ENCODE results near the gene CHAT. TPM values are rescaled to one million over a fixed set of nuclear protein-coding genes. Genes with fewer than 3 reads are reported as not detected.

Gene CHAT
- total RNA-seq, 2 experiments from 2014 or later: not detected

DNA sequence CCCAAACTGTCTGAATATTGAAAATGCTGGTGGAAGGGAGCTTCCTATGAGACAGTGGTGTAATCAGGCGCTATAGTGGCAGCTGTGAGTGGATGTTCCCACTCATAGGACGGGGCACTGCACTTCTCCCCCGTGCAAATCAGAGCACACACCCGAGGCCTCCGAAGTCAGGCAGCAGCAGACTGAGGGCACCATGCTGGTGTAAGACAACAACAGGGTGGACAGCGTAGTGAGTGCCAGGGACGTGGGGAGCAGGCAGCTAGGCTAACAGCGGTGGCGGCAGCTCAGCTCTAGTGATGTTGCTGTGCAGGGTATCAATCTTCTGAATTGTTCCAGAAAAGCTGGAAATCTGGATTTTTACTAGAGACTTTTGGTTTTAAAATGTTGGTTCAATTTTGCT lies 84.8 kb downstream of the CHAT start:
- no peak for DNase-seq (ENCODE audit: low spot score)
- H3K4me1 ChIP-seq (ENCODE audit: insufficient read depth, low read length, poor library complexity, severe bottlenecking): no peaks in the 10 kb centered on the region
- no peak overlapping the region for H2AFZ ChIP-seq (ENCODE audit: low read length)
- no peak overlapping the region for H3K4me3 ChIP-seq (ENCODE audit: low read depth, low read length, poor library complexity, severe bottlenecking)
- H3K79me2 ChIP-seq (ENCODE audit: insufficient read depth, low read depth, low read length): no peaks in the 10 kb centered on the region
- ChIA-PET CTCF (ENCODE audit: unreplicated experiment) (no interaction called here), POLR2A (interaction anchor here (0.6 to 0.7 kb wide), 2 partner anchors 17 to 564 kb away, joined by 3 to 12 read pairs; no protein-coding TSS in a partner anchor)
- BruUV-seq (replicated peaks): no TSS peak
- H3K36me3 ChIP-seq (ENCODE audit: insufficient read depth, low read length): no peaks in the 10 kb centered on the region
- intact Hi-C loops (cut with micrococcal nuclease; ENCODE audit: unreplicated experiment): no loop called here
- no peaks in the 10 kb centered on the region for H3K9me2 ChIP-seq (ENCODE audit: insufficient read depth, low read length)
- TF ChIP-seq EZH2phosphoT487 (IDR thresholded peaks at IDR 0.05; ENCODE audit: borderline replicate concordance, low read depth, low read length): no peak
- no peak overlapping the region for H3K27ac ChIP-seq (ENCODE audit: low read depth, low read length, poor library complexity, severe bottlenecking)
- H3K9me3 ChIP-seq (ENCODE audit: low read length): no peaks in the 10 kb centered on the region
- no peak overlapping the region for H3K4me2 ChIP-seq (ENCODE audit: low read length)
- no peaks in the 10 kb centered on the region for H4K20me1 ChIP-seq (ENCODE audit: insufficient read depth, low read length)

DNA sequence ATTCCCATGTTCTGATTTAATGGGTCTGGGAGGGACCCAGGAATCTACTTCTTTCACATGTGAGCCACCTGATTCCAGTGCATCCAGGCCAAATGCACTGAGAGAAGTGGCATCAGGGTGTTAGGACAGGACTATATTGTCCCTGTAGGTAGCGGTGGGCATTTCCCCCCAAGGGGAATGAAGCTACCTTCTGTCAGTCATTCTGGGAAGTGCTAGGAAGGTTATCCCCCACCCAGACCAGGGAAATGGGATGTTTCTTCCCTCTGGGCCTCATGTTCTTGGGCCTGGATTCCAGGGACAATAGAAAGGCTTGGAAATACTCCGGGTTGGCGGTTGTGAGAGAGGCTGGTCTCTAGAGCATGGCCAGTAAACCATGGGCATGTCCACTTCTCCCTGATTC lies 86.4 kb downstream of the CHAT start:
- CTCF ChIA-PET (ENCODE audit: unreplicated experiment): no interaction called here
- no peak overlapping the region for H3K4me3 ChIP-seq (ENCODE audit: low read depth, low read length, poor library complexity, severe bottlenecking)

GRCh38 chr10:49700997-49701396 lies 87.2 kb downstream of the CHAT start:
- BruUV-seq (replicated peaks): no TSS peak
- H3K27ac ChIP-seq (ENCODE audit: low read depth, low read length, poor library complexity, severe bottlenecking): no peak overlapping the region
- ChIA-PET POLR2A (no interaction called here), CTCF (ENCODE audit: unreplicated experiment) (no interaction called here)
- no peak for DNase-seq (ENCODE audit: low spot score)
- intact Hi-C loops (cut with micrococcal nuclease; ENCODE audit: unreplicated experiment): no loop called here
- no peaks in the 10 kb centered on the region for H3K79me2 ChIP-seq (ENCODE audit: insufficient read depth, low read depth, low read length)
- H3K4me2 ChIP-seq (ENCODE audit: low read length): no peak overlapping the region
- no peak overlapping the region for H2AFZ ChIP-seq (ENCODE audit: low read length)
- no peaks in the 10 kb centered on the region for H3K9me3 ChIP-seq (ENCODE audit: low read length)
- no peaks in the 10 kb centered on the region for H3K36me3 ChIP-seq (ENCODE audit: insufficient read depth, low read length)
- TF ChIP-seq EZH2phosphoT487 (IDR thresholded peaks at IDR 0.05; ENCODE audit: borderline replicate concordance, low read depth, low read length): no peak
- TF ChIP-seq, protein P1, sequence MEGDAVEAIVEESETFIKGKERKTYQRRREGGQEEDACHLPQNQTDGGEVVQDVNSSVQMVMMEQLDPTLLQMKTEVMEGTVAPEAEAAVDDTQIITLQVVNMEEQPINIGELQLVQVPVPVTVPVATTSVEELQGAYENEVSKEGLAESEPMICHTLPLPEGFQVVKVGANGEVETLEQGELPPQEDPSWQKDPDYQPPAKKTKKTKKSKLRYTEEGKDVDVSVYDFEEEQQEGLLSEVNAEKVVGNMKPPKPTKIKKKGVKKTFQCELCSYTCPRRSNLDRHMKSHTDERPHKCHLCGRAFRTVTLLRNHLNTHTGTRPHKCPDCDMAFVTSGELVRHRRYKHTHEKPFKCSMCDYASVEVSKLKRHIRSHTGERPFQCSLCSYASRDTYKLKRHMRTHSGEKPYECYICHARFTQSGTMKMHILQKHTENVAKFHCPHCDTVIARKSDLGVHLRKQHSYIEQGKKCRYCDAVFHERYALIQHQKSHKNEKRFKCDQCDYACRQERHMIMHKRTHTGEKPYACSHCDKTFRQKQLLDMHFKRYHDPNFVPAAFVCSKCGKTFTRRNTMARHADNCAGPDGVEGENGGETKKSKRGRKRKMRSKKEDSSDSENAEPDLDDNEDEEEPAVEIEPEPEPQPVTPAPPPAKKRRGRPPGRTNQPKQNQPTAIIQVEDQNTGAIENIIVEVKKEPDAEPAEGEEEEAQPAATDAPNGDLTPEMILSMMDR (conservative IDR thresholded peaks at IDR 0.05; ENCODE audit: low read length): 0 out of 2 replicates have a peak, but pooled peaks have one; percentile 11
- H4K20me1 ChIP-seq (ENCODE audit: insufficient read depth, low read length): no peaks in the 10 kb centered on the region
- H3K4me3 ChIP-seq (ENCODE audit: low read depth, low read length, poor library complexity, severe bottlenecking): no peak overlapping the region
- no peaks in the 10 kb centered on the region for H3K4me1 ChIP-seq (ENCODE audit: insufficient read depth, low read length, poor library complexity, severe bottlenecking)
- H3K9me2 ChIP-seq (ENCODE audit: insufficient read depth, low read length): no peaks in the 10 kb centered on the region

More for the DNA sequence above, 86.4 kb downstream of the CHAT start:
- Histone ChIP-seq H3K4me2 (ENCODE audit: low read length) (no peak overlapping the region), H3K36me3 (ENCODE audit: insufficient read depth, low read length) (no peaks in the 10 kb centered on the region), H3K4me1 (ENCODE audit: insufficient read depth, low read length, poor library complexity, severe bottlenecking) (no peaks in the 10 kb centered on the region), H3K9me3 (ENCODE audit: low read length) (no peaks in the 10 kb centered on the region), H3K9me2 (ENCODE audit: insufficient read depth, low read length) (no peaks in the 10 kb centered on the region), H2AFZ (ENCODE audit: low read length) (no peak overlapping the region), H3K27ac (ENCODE audit: low read depth, low read length, poor library complexity, severe bottlenecking) (no peak overlapping the region), H4K20me1 (ENCODE audit: insufficient read depth, low read length) (no peaks in the 10 kb centered on the region), H3K79me2 (ENCODE audit: insufficient read depth, low read depth, low read length) (no peaks in the 10 kb centered on the region)
- intact Hi-C loops (cut with micrococcal nuclease; ENCODE audit: unreplicated experiment): no loop called here
- DNase-seq (ENCODE audit: low spot score): no peak
- BruUV-seq (replicated peaks): no TSS peak
- TF ChIP-seq, protein P1 (conservative IDR thresholded peaks at IDR 0.05; ENCODE audit: low read length): no peak
- TF ChIP-seq EZH2phosphoT487 (IDR thresholded peaks at IDR 0.05; ENCODE audit: borderline replicate concordance, low read depth, low read length): no peak
- POLR2A ChIA-PET: no interaction called here

All from OCI-LY7 (cell line).